MM.1S (cell line): Measurements from ENCODE around the gene GFOD2.

ENCODE experiments used
- DNase-seq: peaks from one replicate; pipeline ENCODE4 v3.0.0-alpha.2; 2015
- H2AFZ ChIP-seq: fragments of 300-600 bp; sonication (generic); 2 replicates; pipeline ENCODE4 v1.6.0; 2016; ENCODE audit warnings: antibody characterized with exemption, low read length
- H3F3A ChIP-seq: fragments of 300-600 bp; sonication (generic); 2 replicates; pipeline ENCODE4 v1.6.1; 2016; ENCODE audit warnings: mild to moderate bottlenecking, antibody characterized with exemption, low read length, moderate library complexity, mixed read lengths; ENCODE audit not compliant: insufficient read depth
- H3K27ac ChIP-seq: fragments of 300-600 bp; sonication (generic); 2 replicates; pipeline ENCODE4 v1.5.1; 2016; ENCODE audit warnings: mild to moderate bottlenecking, low read length
- H3K27me3 ChIP-seq: fragments of 300-600 bp; sonication (generic); replicated peaks from 2 replicates; pipeline ENCODE4 v1.6.0; 2016; ENCODE audit warnings: low read length; ENCODE audit not compliant: insufficient read depth
- H3K36me3 ChIP-seq: fragments of 300-600 bp; sonication (generic); replicated peaks from 2 replicates; pipeline ENCODE4 v1.6.1; 2016; ENCODE audit warnings: mild to moderate bottlenecking, low read length, mixed read lengths; ENCODE audit not compliant: insufficient read depth
- H3K4me1 ChIP-seq: fragments of 300-600 bp; sonication (generic); 2 replicates; pipeline ENCODE4 v1.6.1; 2016; ENCODE audit warnings: low read length, mixed read lengths
- H3K4me2 ChIP-seq: fragments of 300-600 bp; sonication (generic); 2 replicates; pipeline ENCODE4 v1.6.0; 2016; ENCODE audit warnings: low read depth, low read length
- H3K4me3 ChIP-seq: fragments of 300-600 bp; sonication (generic); 2 replicates; pipeline ENCODE4 v1.5.1; 2016; ENCODE audit warnings: low read length, mixed read lengths
- H3K79me2 ChIP-seq: fragments of 300-600 bp; sonication (generic); 2 replicates; pipeline ENCODE4 v1.6.1; 2016; ENCODE audit warnings: mixed run types, low read length, mixed read lengths
- H3K9ac ChIP-seq: fragments of 300-600 bp; sonication (generic); 2 replicates; pipeline ENCODE4 v1.6.1; 2016; ENCODE audit warnings: low read length, mixed read lengths
- H3K9me2 ChIP-seq: fragments of 300-600 bp; sonication (generic); replicated peaks from 2 replicates; pipeline ENCODE4 v1.6.1; 2016; ENCODE audit warnings: mild to moderate bottlenecking, low read length, mixed read lengths; ENCODE audit not compliant: insufficient read depth
- H3K9me3 ChIP-seq: fragments of 300-600 bp; sonication (generic); replicated peaks from 2 replicates; pipeline ENCODE4 v1.6.1; 2016; ENCODE audit warnings: mild to moderate bottlenecking, low read length, mixed read lengths; ENCODE audit not compliant: insufficient read depth
- H4K20me1 ChIP-seq: fragments of 300-600 bp; sonication (generic); 2 replicates; pipeline ENCODE4 v1.6.1; 2016; ENCODE audit warnings: mild to moderate bottlenecking, low read length, moderate library complexity, mixed read lengths; ENCODE audit not compliant: insufficient read depth
- EZH2 ChIP-seq: fragments of 300-600 bp; sonication (generic); optimal IDR thresholded peaks from 2 replicates; pipeline ENCODE3; 2017; ENCODE audit warnings: low read depth, mild to moderate bottlenecking, antibody characterized with exemption, low read length, mixed read lengths
- EZH2phosphoT487 ChIP-seq: fragments of 300-600 bp; sonication (generic); IDR thresholded peaks from 2 replicates; pipeline ENCODE4 v1.6.1; 2018; ENCODE audit warnings: antibody characterized with exemption, low read length
- TF ChIP-seq, protein P1 (sequence below): fragments of 300-600 bp; sonication (generic); IDR thresholded peaks from 2 replicates; pipeline ENCODE4 v1.5.1; 2016; ENCODE audit warnings: antibody characterized with exemption, low read length, mixed read lengths

GFOD2 gene

DNA sequence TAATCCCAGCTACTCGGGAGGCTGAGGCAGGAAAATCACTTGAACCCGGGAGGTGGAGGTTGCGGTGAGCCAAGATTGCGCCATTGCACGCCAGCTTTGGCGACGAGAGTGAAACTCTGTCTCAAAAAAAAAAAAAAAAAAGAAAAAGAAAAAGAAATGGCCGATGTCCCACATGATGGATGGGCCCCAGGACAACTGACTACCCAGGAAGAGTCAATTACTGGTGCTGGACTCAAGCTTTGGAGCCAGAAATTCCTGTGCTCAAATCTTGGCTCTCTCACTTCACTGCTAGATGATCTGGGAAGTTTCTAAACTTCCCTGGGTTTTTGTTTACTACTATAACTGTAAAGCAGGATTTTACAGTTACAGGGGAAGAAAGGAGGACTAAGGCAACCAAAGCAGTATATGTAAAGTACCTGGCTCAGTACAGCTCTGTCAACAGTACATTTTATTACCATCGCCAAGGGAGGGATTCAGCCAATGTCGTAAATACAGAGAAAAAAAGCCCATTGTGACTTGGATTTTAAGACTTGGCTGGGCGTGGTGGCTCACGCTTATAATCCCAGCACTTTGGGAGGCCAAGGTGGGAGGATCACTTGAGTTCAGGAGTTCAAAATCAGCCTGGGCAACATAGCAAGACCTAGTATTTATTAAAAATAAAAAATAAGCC, 40.6 kb downstream of the GFOD2 start:
- Histone ChIP-seq H3K4me1 (no peaks in the 10 kb centered on the region), H3K4me3 (no peak overlapping the region), H3K9ac (no peak overlapping the region), H3K4me2 (no peak overlapping the region), H3K27ac (no peak overlapping the region), H3F3A (no peaks in the 10 kb centered on the region), H3K9me3 (no peaks in the 10 kb centered on the region), H3K9me2 (no peaks in the 10 kb centered on the region), H4K20me1 (no peaks in the 10 kb centered on the region), H3K36me3 (no peaks in the 10 kb centered on the region), H3K27me3 (no peaks in the 10 kb centered on the region), H3K79me2 (no peaks in the 10 kb centered on the region), H2AFZ (no peak overlapping the region)
- no peak for TF ChIP-seq EZH2phosphoT487
- no peak for DNase-seq

DNA sequence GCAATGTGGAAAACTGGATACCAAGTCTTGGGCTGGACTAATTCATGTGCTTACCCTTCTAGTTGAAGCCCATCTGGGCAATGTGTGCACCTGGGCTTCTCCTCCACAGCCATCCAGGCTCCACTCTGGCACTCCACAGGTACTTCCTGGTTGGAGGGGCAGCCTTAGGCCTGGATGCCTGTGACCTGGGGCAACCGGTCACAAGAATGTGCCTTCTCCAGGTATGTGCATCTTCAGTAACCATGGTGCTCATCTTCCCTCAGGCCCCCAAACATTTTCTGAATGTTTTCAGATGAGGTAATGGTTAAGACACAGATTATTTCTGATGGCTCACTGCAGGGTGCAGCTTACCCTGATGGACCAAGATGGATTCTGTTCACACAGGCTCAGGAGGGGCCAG, 41.4 kb downstream of the GFOD2 start:
- no peak for DNase-seq
- H3K36me3 ChIP-seq = no peaks in the 10 kb centered on the region
- no peak overlapping the region for H3K27ac ChIP-seq
- no peaks in the 10 kb centered on the region for H4K20me1 ChIP-seq
- H3K9me2 ChIP-seq = no peaks in the 10 kb centered on the region
- no peak overlapping the region for H2AFZ ChIP-seq
- no peak for TF ChIP-seq EZH2phosphoT487
- TF ChIP-seq, protein P1, sequence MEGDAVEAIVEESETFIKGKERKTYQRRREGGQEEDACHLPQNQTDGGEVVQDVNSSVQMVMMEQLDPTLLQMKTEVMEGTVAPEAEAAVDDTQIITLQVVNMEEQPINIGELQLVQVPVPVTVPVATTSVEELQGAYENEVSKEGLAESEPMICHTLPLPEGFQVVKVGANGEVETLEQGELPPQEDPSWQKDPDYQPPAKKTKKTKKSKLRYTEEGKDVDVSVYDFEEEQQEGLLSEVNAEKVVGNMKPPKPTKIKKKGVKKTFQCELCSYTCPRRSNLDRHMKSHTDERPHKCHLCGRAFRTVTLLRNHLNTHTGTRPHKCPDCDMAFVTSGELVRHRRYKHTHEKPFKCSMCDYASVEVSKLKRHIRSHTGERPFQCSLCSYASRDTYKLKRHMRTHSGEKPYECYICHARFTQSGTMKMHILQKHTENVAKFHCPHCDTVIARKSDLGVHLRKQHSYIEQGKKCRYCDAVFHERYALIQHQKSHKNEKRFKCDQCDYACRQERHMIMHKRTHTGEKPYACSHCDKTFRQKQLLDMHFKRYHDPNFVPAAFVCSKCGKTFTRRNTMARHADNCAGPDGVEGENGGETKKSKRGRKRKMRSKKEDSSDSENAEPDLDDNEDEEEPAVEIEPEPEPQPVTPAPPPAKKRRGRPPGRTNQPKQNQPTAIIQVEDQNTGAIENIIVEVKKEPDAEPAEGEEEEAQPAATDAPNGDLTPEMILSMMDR = no peak
- no peak for TF ChIP-seq EZH2
- H3K9me3 ChIP-seq = no peaks in the 10 kb centered on the region
- H3K79me2 ChIP-seq = no peaks in the 10 kb centered on the region
- no peaks in the 10 kb centered on the region for H3F3A ChIP-seq
- no peak overlapping the region for H3K4me3 ChIP-seq
- H3K4me2 ChIP-seq = no peak overlapping the region
- H3K4me1 ChIP-seq = no peaks in the 10 kb centered on the region
- no peaks in the 10 kb centered on the region for H3K27me3 ChIP-seq
- H3K9ac ChIP-seq = no peak overlapping the region

DNA sequence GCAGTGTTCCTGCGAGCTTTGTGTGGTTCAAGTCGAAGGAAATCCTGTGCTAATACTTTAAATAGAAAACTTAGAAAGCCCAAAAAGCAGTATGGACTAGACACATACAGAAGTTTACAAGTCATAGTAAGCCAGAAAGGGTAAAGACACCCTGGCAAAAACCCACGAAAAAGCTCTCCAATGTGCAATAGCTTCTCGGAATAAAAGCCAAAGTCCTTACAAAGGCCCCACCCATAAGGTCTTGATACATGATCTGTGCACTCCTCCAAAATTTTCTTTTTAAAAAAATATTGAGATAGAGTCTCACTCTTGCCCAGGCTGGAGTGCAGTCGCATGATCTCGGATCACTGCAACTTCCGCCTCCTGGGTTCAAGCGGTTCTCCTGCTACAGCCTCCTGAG, 42.2 kb downstream of the GFOD2 start:
- no peaks in the 10 kb centered on the region for H3K79me2 ChIP-seq
- H4K20me1 ChIP-seq = no peaks in the 10 kb centered on the region
- no peak overlapping the region for H3K4me2 ChIP-seq
- no peaks in the 10 kb centered on the region for H3K27me3 ChIP-seq
- H3K4me3 ChIP-seq = no peak overlapping the region
- H3K9ac ChIP-seq = no peak overlapping the region
- H2AFZ ChIP-seq = no peak overlapping the region
- H3F3A ChIP-seq = no peaks in the 10 kb centered on the region
- H3K9me2 ChIP-seq = no peaks in the 10 kb centered on the region
- TF ChIP-seq EZH2 (no peak), EZH2phosphoT487 (no peak)
- TF ChIP-seq, protein P1 = no peak
- no peaks in the 10 kb centered on the region for H3K36me3 ChIP-seq
- no peak for DNase-seq
- no peak overlapping the region for H3K27ac ChIP-seq
- H3K4me1 ChIP-seq = no peaks in the 10 kb centered on the region
- no peaks in the 10 kb centered on the region for H3K9me3 ChIP-seq

DNA sequence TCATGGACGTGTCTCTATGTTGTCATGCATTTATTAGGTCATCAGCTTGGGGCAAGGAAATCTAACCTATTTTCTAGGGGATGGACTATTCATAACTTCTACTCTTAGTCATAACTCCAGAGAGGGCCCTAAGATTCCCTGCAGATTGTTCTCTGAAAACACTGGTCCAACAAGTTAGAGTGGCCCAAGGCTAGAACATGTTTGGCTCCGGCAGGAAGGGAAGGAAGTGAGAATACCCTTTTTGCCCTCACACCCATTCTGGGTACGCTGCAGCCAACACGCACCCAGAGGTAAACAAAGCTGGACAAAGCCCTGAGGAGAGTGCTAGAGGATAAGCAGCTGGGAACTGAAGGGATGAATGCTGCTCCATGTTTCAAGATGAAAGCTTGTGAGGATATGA, 42.6 kb downstream of the GFOD2 start:
- H3K9me3 ChIP-seq = no peaks in the 10 kb centered on the region
- no peaks in the 10 kb centered on the region for H3K4me1 ChIP-seq
- H4K20me1 ChIP-seq = no peaks in the 10 kb centered on the region
- no peaks in the 10 kb centered on the region for H3F3A ChIP-seq
- H3K36me3 ChIP-seq = no peaks in the 10 kb centered on the region
- H3K9ac ChIP-seq = no peak overlapping the region
- no peaks in the 10 kb centered on the region for H3K9me2 ChIP-seq
- no peak overlapping the region for H3K4me2 ChIP-seq
- H3K27me3 ChIP-seq = no peaks in the 10 kb centered on the region
- no peak overlapping the region for H2AFZ ChIP-seq
- H3K27ac ChIP-seq = no peak overlapping the region
- DNase-seq = no peak
- H3K79me2 ChIP-seq = no peaks in the 10 kb centered on the region
- TF ChIP-seq, protein P1 = no peak
- no peak for TF ChIP-seq EZH2
- TF ChIP-seq EZH2phosphoT487 = no peak
- H3K4me3 ChIP-seq = no peak overlapping the region
